Measurements from ENCODE around the gene SUN2. TPM values are rescaled to one million over a fixed set of nuclear protein-coding genes. Genes with fewer than 3 reads are reported as not detected.
A peak's percentile ranks its signal among the peaks of the same experiment; 100 is the strongest.

Gene SUN2
- total RNA-seq, 1 donor from 2014 or later = 41.7 TPM

DNA sequence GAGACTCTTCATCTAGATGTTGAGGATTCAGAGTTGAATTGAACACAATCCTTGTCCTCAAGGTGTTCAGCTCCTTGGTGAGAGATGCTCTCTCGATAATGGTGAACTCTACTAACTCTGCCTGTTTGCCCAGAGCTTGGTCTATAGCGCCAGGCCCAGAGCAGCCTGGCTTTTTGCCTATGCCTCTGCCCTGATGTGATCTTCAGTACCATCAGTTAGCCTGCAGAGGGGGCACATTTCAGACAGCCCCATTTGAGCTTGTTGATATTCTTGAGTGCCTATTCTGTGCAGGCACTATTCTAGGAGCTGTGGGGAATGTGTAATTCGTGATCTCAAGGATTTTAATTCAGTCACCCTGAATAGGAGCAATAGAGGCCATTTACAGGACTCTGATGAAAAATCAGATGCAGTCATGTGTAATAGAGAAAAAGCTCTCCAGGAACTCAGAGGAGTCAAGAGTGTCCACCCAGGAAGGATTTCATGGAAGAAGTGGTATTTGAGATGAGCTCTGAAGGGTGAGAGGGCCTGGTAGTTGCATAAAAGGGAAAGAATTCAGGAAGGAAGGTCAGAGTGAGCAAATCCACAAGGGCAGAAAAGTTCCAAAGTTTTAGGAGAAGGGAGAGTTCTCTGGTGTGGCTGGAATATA is 30.7 kb downstream of the SUN2 start:
- Mint-ChIP-seq H3K9me3 (no peaks in the 10 kb centered on the region), H3K4me1 (no peaks in the 10 kb centered on the region), H3K27ac (ENCODE audit: unreplicated experiment) (peak overlapping the region; percentile 4), H3K27me3 (ENCODE audit: low read depth) (no peaks in the 10 kb centered on the region), H3K4me3 (no peak overlapping the region), H3K36me3 (ENCODE audit: low read depth) (peaks cover 12% of the 10 kb centered on the region)
- TF ChIP-seq, protein P1, sequence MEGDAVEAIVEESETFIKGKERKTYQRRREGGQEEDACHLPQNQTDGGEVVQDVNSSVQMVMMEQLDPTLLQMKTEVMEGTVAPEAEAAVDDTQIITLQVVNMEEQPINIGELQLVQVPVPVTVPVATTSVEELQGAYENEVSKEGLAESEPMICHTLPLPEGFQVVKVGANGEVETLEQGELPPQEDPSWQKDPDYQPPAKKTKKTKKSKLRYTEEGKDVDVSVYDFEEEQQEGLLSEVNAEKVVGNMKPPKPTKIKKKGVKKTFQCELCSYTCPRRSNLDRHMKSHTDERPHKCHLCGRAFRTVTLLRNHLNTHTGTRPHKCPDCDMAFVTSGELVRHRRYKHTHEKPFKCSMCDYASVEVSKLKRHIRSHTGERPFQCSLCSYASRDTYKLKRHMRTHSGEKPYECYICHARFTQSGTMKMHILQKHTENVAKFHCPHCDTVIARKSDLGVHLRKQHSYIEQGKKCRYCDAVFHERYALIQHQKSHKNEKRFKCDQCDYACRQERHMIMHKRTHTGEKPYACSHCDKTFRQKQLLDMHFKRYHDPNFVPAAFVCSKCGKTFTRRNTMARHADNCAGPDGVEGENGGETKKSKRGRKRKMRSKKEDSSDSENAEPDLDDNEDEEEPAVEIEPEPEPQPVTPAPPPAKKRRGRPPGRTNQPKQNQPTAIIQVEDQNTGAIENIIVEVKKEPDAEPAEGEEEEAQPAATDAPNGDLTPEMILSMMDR (conservative IDR thresholded peaks at IDR 0.05) = peak; percentile 58
- DNase-seq (ENCODE audit: low read depth, low spot score) = no peak

DNA sequence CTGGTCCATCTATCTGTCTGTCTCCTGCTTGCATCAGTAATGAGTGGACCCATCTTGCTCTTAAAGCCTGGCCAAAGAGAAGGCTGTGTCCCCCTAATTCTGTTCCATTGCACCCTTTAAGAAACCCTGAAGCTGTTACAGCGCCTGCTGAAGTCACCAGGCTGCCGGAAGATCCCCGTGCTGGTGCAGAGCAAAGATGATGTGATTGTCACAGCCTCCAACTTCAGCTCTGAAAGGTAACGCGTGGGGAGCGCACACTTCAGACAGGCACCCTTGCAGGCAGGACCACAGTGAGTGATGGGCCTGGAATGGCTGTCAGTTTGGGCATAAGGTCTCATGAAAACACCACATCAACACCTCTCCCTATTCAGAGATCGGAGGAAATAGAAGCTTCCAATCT is 31.6 kb downstream of the SUN2 start:
- no peaks in the 10 kb centered on the region for H3K27me3 Mint-ChIP-seq (ENCODE audit: low read depth)
- TF ChIP-seq, protein P1 (conservative IDR thresholded peaks at IDR 0.05) = no peak
- H3K4me1 Mint-ChIP-seq = no peaks in the 10 kb centered on the region
- H3K27ac Mint-ChIP-seq (ENCODE audit: unreplicated experiment) = no peak overlapping the region
- no peak for DNase-seq (ENCODE audit: low read depth, low spot score)
- H3K4me3 Mint-ChIP-seq = no peak overlapping the region
- H3K36me3 Mint-ChIP-seq (ENCODE audit: low read depth) = peaks cover 12% of the 10 kb centered on the region
- no peaks in the 10 kb centered on the region for H3K9me3 Mint-ChIP-seq

DNA sequence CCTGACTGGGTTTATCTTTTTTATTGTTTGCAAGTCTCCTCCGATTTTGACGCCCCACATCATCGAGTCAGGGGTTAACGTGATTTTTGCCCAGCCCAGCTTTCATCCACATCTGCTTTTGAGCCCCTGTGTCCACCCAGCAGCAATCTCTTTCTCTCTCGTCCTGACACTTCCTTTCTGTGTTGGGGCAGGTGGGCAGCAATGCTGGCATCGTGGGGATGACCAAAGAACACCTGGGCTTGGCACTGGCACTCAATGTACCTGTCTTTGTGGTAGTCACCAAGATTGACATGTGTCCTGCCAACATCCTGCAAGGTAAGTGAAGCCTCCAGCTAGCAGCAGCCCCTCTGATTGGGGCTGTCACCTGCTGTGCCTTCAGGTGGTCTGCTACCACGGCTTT is 34.2 kb downstream of the SUN2 start:
- no peak for DNase-seq (ENCODE audit: low read depth, low spot score)
- H3K4me1 Mint-ChIP-seq = peaks cover 9% of the 10 kb centered on the region
- H3K9me3 Mint-ChIP-seq = no peaks in the 10 kb centered on the region
- no peak overlapping the region for H3K27ac Mint-ChIP-seq (ENCODE audit: unreplicated experiment)
- no peaks in the 10 kb centered on the region for H3K27me3 Mint-ChIP-seq (ENCODE audit: low read depth)
- no peak overlapping the region for H3K4me3 Mint-ChIP-seq
- TF ChIP-seq, protein P1 (conservative IDR thresholded peaks at IDR 0.05) = no peak
- peaks cover 11% of the 10 kb centered on the region for H3K36me3 Mint-ChIP-seq (ENCODE audit: low read depth)

DNA sequence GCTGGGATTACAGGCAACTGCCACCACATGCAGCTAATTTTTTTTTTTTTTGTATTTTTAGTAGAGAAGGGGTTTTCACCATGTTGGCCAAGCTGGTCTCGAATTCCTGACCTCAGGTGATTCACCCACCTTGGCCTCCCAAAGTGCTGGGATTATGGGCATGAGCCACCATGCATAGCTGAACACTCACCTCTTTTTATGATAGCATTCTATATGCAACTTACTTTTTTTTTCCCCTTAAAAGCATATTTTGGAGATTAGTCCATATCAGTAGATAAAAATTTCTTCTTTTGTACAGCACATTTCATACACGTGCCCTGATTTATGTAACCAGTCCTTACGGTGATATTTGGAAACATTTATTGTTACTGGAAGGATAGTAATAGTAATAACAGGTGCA is 35.4 kb downstream of the SUN2 start:
- no peak for DNase-seq (ENCODE audit: low read depth, low spot score)
- Mint-ChIP-seq H3K4me1 (peaks cover 9% of the 10 kb centered on the region), H3K9me3 (no peaks in the 10 kb centered on the region), H3K27ac (ENCODE audit: unreplicated experiment) (no peak overlapping the region), H3K36me3 (ENCODE audit: low read depth) (peaks cover 13% of the 10 kb centered on the region), H3K4me3 (no peak overlapping the region), H3K27me3 (ENCODE audit: low read depth) (no peaks in the 10 kb centered on the region)
- TF ChIP-seq, protein P1 (conservative IDR thresholded peaks at IDR 0.05) = no peak

DNA sequence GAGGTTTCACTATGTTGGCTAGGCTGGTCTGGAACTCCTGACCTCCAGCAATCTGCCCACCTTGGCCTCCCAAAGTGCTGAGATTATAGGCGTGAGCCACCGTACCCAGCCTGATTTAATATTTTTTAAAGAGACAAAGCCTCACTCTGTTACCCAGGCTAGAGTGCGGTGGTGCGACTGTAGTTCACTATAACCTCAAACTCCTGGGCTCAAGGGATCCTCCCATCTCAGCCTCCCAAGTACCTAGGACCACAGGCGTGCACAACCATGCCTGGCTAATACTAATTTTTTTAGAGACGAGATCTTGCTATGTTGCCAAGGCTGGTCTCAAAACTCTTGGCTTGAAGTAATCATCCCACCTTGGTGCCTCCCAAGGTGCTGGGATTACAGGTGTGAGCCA is 36.6 kb downstream of the SUN2 start:
- peaks cover 9% of the 10 kb centered on the region for H3K4me1 Mint-ChIP-seq
- H3K4me3 Mint-ChIP-seq = no peak overlapping the region
- TF ChIP-seq, protein P1 (conservative IDR thresholded peaks at IDR 0.05) = no peak
- no peak overlapping the region for H3K27ac Mint-ChIP-seq (ENCODE audit: unreplicated experiment)
- DNase-seq (ENCODE audit: low read depth, low spot score) = no peak
- no peaks in the 10 kb centered on the region for H3K27me3 Mint-ChIP-seq (ENCODE audit: low read depth)
- H3K9me3 Mint-ChIP-seq = no peaks in the 10 kb centered on the region
- H3K36me3 Mint-ChIP-seq (ENCODE audit: low read depth) = peaks cover 10% of the 10 kb centered on the region
